Measurements from ENCODE around the gene MRPS16. TPM values are rescaled to one million over a fixed set of nuclear protein-coding genes. Genes with fewer than 3 reads are reported as not detected.

Gene MRPS16
- 73.0 TPM for polyA plus RNA-seq (2013, experiment 1 of 2)
- 74.2 TPM for polyA plus RNA-seq (2013, experiment 2 of 2)

GRCh38 chr10:73252445-73253224 lies at the start of gene MRPS16:
MRPS16 (minus strand) TSS chr10:73252644; CDS start chr10:73252482, 162 bp downstream.
- H3K79me2 ChIP-seq (ENCODE audit: control insufficient read depth, insufficient read depth, low read length) = peaks cover 22% of the 10 kb centered on the region
- peak within 1 kb of the TSS; percentile 99 for H3K56ac ChIP-seq (ENCODE audit: low read length)
- no peak within 1 kb of the TSS for H4K8ac ChIP-seq (ENCODE audit: low read depth, low read length)
- peak within 1 kb of the TSS; percentile 94 for H3K4me3 ChIP-seq (ENCODE audit: low read length)
- peak within 1 kb of the TSS; percentile 91 for H3K4me2 ChIP-seq (ENCODE audit: low read length)
- peak within 1 kb of the TSS; percentile 76 for H3K4ac ChIP-seq (ENCODE audit: low read depth, low read length)
- peak within 1 kb of the TSS; percentile 92 for H2BK5ac ChIP-seq (ENCODE audit: low read length)
- H2AK5ac ChIP-seq (ENCODE audit: low read length) = peak within 1 kb of the TSS; percentile 78
- no peak within 1 kb of the TSS for H3K23ac ChIP-seq (ENCODE audit: low read length)
- H3K27ac ChIP-seq (ENCODE audit: low read depth, low read length) = peak within 1 kb of the TSS; percentile 84
- H4K5ac ChIP-seq (ENCODE audit: low read length) = no peak within 1 kb of the TSS
- peaks cover 12% of the 10 kb centered on the region for H3K79me1 ChIP-seq (ENCODE audit: low read length)
- DNase-seq = peak; percentile 99
- no peak within 1 kb of the TSS for H2BK15ac ChIP-seq (replicated peaks; ENCODE audit: low read depth)
- peak within 1 kb of the TSS; percentile 99 for H3K9ac ChIP-seq (ENCODE audit: low read length)
- no peak within 1 kb of the TSS for H2BK120ac ChIP-seq (ENCODE audit: low read depth, low read length)
- H3K36me3 ChIP-seq (ENCODE audit: control insufficient read depth, insufficient read depth, low read length) = no peaks in the 10 kb centered on the region
- no peaks in the 10 kb centered on the region for H3K27me3 ChIP-seq (ENCODE audit: insufficient read depth, low read length, poor library complexity)
- peak within 1 kb of the TSS; percentile 35 for H3K18ac ChIP-seq (ENCODE audit: low read length)
- no CpG with 5 or more reads among the region's 51 CpGs for WGBS (ENCODE audit: extremely low coverage, insufficient coverage, low lambda C conversion rate)
- no peaks in the 10 kb centered on the region for H3K4me1 ChIP-seq (ENCODE audit: control insufficient read depth, low read depth, low read length)

GRCh38 chr10:73296946-73297345 lies 44.5 kb upstream of the MRPS16 start:
- Histone ChIP-seq H3K27me3 (ENCODE audit: insufficient read depth, low read length, poor library complexity) (no peaks in the 10 kb centered on the region), H3K4me1 (ENCODE audit: control insufficient read depth, low read depth, low read length) (peaks cover 2% of the 10 kb centered on the region), H4K8ac (ENCODE audit: low read depth, low read length) (no peak overlapping the region), H3K4me2 (ENCODE audit: low read length) (no peak overlapping the region), H3K4me3 (ENCODE audit: low read length) (no peak overlapping the region), H2BK15ac (replicated peaks; ENCODE audit: low read depth) (no peak overlapping the region), H3K4ac (ENCODE audit: low read depth, low read length) (no peak overlapping the region), H3K79me1 (ENCODE audit: low read length) (no peaks in the 10 kb centered on the region), H2BK5ac (ENCODE audit: low read length) (no peak overlapping the region), H2BK120ac (ENCODE audit: low read depth, low read length) (no peak overlapping the region), H3K9ac (ENCODE audit: low read length) (no peak overlapping the region), H2AK5ac (ENCODE audit: low read length) (no peak overlapping the region), H3K36me3 (ENCODE audit: control insufficient read depth, insufficient read depth, low read length) (no peaks in the 10 kb centered on the region), H3K56ac (ENCODE audit: low read length) (no peak overlapping the region), H3K79me2 (ENCODE audit: control insufficient read depth, insufficient read depth, low read length) (no peaks in the 10 kb centered on the region), H3K23ac (ENCODE audit: low read length) (no peak overlapping the region), H3K18ac (ENCODE audit: low read length) (no peak overlapping the region), H4K5ac (ENCODE audit: low read length) (no peak overlapping the region), H3K27ac (ENCODE audit: low read depth, low read length) (no peak overlapping the region)
- WGBS (ENCODE audit: extremely low coverage, insufficient coverage, low lambda C conversion rate) = no CpG with 5 or more reads among the region's 3 CpGs
- DNase-seq = peak; percentile 58

GRCh38 chr10:73293461-73293860 lies 41.0 kb upstream of the MRPS16 start:
- H2AK5ac ChIP-seq (ENCODE audit: low read length) = no peak overlapping the region
- no peak overlapping the region for H3K4me2 ChIP-seq (ENCODE audit: low read length)
- H3K4me1 ChIP-seq (ENCODE audit: control insufficient read depth, low read depth, low read length) = peaks cover 2% of the 10 kb centered on the region
- DNase-seq = no peak
- no peak overlapping the region for H2BK5ac ChIP-seq (ENCODE audit: low read length)
- H3K27ac ChIP-seq (ENCODE audit: low read depth, low read length) = no peak overlapping the region
- H3K4me3 ChIP-seq (ENCODE audit: low read length) = no peak overlapping the region
- no peak overlapping the region for H3K18ac ChIP-seq (ENCODE audit: low read length)
- H3K4ac ChIP-seq (ENCODE audit: low read depth, low read length) = no peak overlapping the region
- H3K79me2 ChIP-seq (ENCODE audit: control insufficient read depth, insufficient read depth, low read length) = no peaks in the 10 kb centered on the region
- H4K8ac ChIP-seq (ENCODE audit: low read depth, low read length) = no peak overlapping the region
- H3K36me3 ChIP-seq (ENCODE audit: control insufficient read depth, insufficient read depth, low read length) = no peaks in the 10 kb centered on the region
- H3K27me3 ChIP-seq (ENCODE audit: insufficient read depth, low read length, poor library complexity) = no peaks in the 10 kb centered on the region
- WGBS (ENCODE audit: extremely low coverage, insufficient coverage, low lambda C conversion rate) = no CpG with 5 or more reads among the region's 3 CpGs
- no peak overlapping the region for H2BK120ac ChIP-seq (ENCODE audit: low read depth, low read length)
- no peak overlapping the region for H3K23ac ChIP-seq (ENCODE audit: low read length)
- no peak overlapping the region for H3K9ac ChIP-seq (ENCODE audit: low read length)
- H3K79me1 ChIP-seq (ENCODE audit: low read length) = no peaks in the 10 kb centered on the region
- no peak overlapping the region for H4K5ac ChIP-seq (ENCODE audit: low read length)
- no peak overlapping the region for H2BK15ac ChIP-seq (replicated peaks; ENCODE audit: low read depth)
- H3K56ac ChIP-seq (ENCODE audit: low read length) = no peak overlapping the region

DNA sequence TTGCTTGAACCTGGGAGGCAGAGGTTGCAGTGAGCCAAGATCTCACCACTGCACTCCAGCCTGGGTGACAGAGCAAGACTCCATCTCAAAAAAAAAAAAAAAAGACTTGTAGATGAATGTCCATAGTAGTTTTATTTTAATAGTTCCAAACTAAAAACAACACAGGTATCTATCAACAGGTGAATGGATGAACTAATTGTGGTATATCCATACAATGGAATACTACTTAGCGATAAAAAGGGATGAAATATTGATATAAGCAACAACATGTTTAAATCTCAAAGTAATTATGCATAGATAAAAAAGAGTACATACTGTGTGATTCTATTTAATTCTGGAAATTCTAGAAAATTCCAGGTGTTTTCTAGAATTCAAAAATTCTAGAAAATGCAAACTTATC lies 37.5 kb upstream of the MRPS16 start:
- WGBS (ENCODE audit: extremely low coverage, insufficient coverage, low lambda C conversion rate) = no CpG with 5 or more reads among the region's 1 CpG

GRCh38 chr10:73287441-73287840 lies 35.0 kb upstream of the MRPS16 start:
- Histone ChIP-seq H2BK120ac (ENCODE audit: low read depth, low read length) (no peak overlapping the region), H2AK5ac (ENCODE audit: low read length) (no peak overlapping the region), H3K79me2 (ENCODE audit: control insufficient read depth, insufficient read depth, low read length) (no peaks in the 10 kb centered on the region), H4K8ac (ENCODE audit: low read depth, low read length) (no peak overlapping the region), H3K4me2 (ENCODE audit: low read length) (no peak overlapping the region), H2BK5ac (ENCODE audit: low read length) (no peak overlapping the region), H3K18ac (ENCODE audit: low read length) (no peak overlapping the region), H3K9ac (ENCODE audit: low read length) (no peak overlapping the region), H4K5ac (ENCODE audit: low read length) (no peak overlapping the region), H3K79me1 (ENCODE audit: low read length) (no peaks in the 10 kb centered on the region), H3K23ac (ENCODE audit: low read length) (no peak overlapping the region), H3K4me1 (ENCODE audit: control insufficient read depth, low read depth, low read length) (no peaks in the 10 kb centered on the region), H3K4ac (ENCODE audit: low read depth, low read length) (no peak overlapping the region), H3K36me3 (ENCODE audit: control insufficient read depth, insufficient read depth, low read length) (no peaks in the 10 kb centered on the region), H3K56ac (ENCODE audit: low read length) (no peak overlapping the region), H2BK15ac (replicated peaks; ENCODE audit: low read depth) (no peak overlapping the region), H3K27me3 (ENCODE audit: insufficient read depth, low read length, poor library complexity) (no peaks in the 10 kb centered on the region), H3K27ac (ENCODE audit: low read depth, low read length) (no peak overlapping the region), H3K4me3 (ENCODE audit: low read length) (no peak overlapping the region)
- no peak for DNase-seq
- WGBS (ENCODE audit: extremely low coverage, insufficient coverage, low lambda C conversion rate) = no CpG with 5 or more reads among the region's 1 CpG

More for the DNA sequence above, 37.5 kb upstream of the MRPS16 start:
- Histone ChIP-seq H3K23ac (ENCODE audit: low read length) (no peak overlapping the region), H3K79me1 (ENCODE audit: low read length) (no peaks in the 10 kb centered on the region), H3K79me2 (ENCODE audit: control insufficient read depth, insufficient read depth, low read length) (no peaks in the 10 kb centered on the region), H3K9ac (ENCODE audit: low read length) (no peak overlapping the region), H3K36me3 (ENCODE audit: control insufficient read depth, insufficient read depth, low read length) (no peaks in the 10 kb centered on the region), H3K4me2 (ENCODE audit: low read length) (no peak overlapping the region), H3K4me3 (ENCODE audit: low read length) (no peak overlapping the region), H3K56ac (ENCODE audit: low read length) (no peak overlapping the region), H3K4ac (ENCODE audit: low read depth, low read length) (no peak overlapping the region), H4K8ac (ENCODE audit: low read depth, low read length) (no peak overlapping the region), H4K5ac (ENCODE audit: low read length) (no peak overlapping the region), H3K27me3 (ENCODE audit: insufficient read depth, low read length, poor library complexity) (no peaks in the 10 kb centered on the region), H2BK5ac (ENCODE audit: low read length) (no peak overlapping the region), H3K27ac (ENCODE audit: low read depth, low read length) (no peak overlapping the region), H2BK15ac (replicated peaks; ENCODE audit: low read depth) (no peak overlapping the region), H3K18ac (ENCODE audit: low read length) (no peak overlapping the region), H2BK120ac (ENCODE audit: low read depth, low read length) (no peak overlapping the region), H2AK5ac (ENCODE audit: low read length) (no peak overlapping the region), H3K4me1 (ENCODE audit: control insufficient read depth, low read depth, low read length) (no peaks in the 10 kb centered on the region)
- no peak for DNase-seq

Measured in mesendoderm (in vitro differentiated cells).